Measurements from ENCODE around the gene DIDO1.
"Not testable (repeated sequence)": the region's sequence is repeated elsewhere in the genome, so short reads cannot be mapped to it uniquely, and the experiment has no call there.

The DIDO1 gene

DNA sequence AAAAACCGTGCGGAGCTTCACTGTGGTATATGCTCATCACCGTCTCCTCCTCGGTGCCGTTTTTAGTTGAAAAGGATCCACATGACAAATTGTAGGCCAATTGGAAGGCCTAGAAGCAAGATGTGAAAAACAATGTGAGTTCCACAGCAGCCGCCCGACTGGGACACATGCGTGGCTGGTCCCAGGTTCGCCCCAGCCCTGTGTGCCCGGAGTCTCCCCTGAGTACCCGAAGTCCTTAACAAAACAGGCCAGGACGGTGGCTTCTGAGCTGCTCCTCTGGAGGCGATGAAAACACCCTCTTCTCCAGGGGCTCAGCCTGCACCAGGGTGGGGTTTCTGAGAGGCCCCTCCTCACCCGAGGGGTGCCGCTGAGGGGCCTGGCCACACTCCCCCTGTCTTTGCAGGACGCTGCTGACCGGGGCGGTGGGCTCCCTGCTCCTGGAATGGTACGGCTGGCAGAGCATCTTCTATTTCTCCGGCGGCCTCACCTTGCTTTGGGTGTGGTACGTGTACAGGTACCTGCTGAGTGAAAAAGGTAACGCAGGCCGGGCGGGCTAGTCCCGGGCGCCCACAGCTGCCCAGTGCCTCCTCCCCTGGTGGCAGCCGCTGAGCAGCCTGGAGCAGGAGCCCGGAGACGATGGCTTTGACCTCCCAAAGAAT is 36.0 kb upstream of the DIDO1 start:
- FAIRE-seq = no peak

DNA sequence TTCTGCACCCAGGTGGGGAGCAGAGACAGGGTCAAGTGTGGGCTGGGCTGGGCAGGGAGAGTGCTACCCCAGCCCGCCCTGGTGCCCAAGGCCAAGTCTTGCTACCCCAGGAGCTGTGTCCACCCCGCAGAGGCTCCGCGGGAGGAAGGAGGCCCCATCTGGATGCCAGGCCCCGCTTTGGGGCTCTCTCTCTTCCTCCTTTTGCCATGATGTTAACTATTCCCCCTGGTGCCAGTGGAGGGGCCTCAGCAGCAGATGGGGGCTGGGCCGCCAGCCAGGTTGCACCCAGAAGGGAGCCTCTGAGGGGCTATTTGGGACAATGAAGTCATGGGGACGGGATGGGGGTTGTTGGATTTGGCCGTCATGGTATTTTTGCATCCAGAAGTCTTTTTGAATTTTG is 35.5 kb upstream of the DIDO1 start:
- no peak for FAIRE-seq

GRCh38 chr20:62961310-62961783 is 35.0 kb upstream of the DIDO1 start:
- no peak for FAIRE-seq

DNA sequence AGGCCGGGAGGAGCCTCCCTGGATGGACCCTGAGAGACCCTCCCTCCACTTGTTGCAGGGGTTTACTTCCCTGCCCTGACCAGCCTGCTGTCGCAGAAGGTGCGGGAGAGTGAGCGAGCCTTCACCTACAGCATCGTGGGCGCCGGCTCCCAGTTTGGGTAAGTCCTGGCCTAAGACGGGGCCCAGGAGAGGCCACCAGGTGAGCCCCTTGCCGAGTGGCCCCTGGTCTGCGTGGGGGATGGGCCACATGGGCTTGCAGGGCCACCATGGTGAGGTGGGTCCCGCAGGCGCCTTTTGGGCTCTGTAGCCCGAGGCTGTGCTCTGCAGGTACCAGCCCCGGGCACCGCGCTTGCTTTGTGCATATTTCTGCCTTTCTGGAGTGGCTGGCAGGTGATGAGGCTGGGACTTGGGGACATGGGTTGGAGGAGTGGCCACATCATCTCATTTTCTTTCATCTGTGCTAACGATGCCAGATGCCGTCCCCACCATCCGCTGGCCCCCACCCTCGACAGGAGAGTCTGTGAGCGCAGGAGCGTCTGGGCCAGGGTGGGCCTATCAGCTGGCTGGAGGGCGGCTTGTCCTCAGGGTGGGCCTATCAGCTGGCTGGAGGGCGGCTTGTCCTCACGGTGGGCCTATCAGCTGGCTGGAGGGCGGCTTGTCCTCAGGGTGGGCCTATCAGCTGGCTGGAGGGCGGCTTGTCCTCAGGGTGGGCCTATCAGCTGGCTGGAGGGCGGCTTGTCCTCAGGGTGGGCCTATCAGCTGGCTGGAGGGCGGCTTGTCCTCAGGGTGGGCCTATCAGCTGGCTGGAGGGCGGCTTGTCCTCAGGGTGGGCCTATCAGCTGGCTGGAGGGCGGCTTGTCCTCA is 34.4 kb upstream of the DIDO1 start:
- FAIRE-seq = not testable (repeated sequence)

- FAIRE-seq = no peak
Measured at GRCh38 chr20:62959998-62960436, 33.7 kb upstream of the DIDO1 start.

DNA sequence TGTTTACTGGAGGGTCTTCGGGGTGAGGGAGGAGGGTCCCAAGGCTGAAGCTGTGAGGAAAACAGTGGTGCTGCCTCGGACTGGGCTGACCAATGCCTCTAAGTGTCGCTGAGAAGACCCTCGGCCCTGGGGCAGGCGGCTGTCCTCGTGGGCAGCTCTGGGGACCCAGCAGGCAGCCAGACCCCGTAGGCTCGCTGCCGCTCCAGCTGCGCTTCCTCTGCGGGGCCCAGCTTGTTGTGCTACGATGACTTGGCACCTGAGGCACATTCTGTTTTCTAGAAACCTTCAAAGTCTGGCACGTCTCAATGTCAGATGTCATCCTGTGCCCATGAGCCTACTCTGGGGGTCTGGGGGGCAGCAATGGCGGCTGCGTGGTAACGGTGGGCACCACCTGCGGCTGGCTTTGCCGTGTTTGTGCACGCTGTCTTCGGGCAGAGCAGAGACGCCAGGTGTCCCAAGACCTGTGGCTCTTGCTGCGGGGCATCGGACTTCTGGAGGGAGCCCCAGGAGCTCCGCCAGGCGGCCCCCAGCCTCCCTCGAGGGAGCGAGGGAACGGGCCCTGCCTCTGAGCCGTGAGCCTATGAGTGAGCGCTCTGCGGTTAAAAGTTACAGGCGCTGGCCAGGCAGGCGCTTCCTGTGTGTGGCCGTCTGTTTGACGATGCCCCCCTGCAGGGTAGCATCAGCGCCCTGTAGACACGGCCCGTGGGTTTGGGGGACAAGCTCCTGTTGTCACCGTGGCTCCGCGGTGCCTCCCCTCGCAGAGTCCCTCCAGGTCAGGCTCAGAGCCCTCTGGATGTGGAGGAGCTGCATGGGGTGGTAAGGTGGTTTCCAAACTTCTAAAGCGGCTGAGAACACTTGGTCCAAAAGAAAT is 33.0 kb upstream of the DIDO1 start:
- no peak for FAIRE-seq

DNA sequence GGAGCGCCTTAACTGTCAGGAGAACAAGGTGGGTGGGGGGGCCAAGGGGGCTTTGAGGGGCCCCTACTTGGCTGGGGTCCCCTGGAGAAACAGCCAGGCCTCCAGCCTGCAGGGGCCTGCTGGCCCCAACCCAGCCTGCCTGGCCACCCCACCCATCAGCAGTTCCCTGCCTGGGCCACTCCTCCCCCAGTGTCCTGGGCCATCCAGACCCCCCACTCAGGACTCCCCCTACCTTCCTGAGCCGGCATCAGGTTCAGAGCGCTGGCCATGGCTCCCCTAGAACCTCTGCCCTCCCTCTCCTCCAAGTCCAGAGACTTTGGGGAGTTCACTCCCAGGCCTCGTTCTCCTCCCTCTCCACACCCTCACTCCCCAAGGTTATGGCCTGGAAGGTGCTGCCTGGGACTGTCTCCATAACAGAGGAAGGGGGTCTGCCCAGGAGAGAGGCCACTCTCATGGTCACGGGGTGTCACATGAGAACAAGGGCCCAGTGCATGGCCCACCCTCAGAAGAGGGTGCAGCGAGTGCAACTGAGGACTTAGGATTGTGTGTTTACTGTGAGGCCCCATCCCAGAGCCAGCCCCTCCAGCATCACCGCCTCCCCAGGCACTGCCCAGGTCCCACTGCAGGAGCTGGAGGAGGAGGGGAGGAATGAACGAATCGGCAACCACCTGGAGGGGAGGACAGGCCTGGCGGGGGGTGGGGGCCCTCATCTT is 32.2 kb upstream of the DIDO1 start:
- FAIRE-seq = no peak

DNA sequence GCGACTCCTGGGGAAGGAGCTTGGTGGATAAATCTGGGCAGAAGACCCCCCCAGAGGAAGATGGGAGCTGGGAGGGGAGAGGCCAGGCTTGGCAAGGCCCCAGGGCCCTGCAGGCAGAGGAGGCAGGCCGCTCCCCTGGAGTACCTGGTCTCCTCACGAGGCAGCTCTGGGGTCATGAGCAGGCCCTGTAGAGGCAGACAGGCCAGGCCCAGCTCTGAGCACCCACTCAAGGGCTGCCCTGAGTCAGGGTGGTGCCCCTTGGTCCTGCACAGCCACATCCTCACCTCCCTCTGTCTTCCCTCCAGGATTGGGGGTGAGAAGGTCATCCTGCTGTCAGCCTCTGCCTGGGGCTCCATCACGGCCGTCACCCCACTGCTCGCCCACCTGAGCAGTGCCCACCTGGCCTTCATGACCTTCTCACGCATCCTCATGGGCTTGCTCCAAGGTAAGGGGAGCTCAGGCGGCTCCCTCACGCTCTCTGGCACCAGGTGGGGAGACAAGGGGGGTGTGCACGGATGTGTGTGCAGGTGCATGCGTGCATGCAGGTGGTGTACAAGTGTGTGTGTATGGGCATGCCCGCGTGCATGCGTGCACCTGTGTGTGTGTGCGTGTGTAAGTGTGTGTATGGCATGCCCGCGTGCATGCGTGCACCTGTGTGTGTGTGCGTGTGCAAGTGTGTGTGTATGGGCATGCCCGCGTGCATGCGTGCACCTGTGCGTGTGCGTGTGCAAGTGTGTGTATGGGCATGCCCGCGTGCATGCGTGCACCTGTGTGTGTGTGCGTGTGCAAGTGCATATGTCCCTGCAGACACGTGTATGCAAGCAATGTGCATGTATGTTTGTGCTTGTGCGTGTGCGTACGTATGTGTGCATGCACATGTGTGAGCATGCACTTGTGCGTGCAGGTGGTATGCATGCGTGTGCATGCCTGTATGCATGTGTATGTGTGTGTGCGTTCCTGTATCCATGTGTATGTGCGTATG is 31.1 kb upstream of the DIDO1 start:
- FAIRE-seq = no peak

- FAIRE-seq = no peak
Measured at GRCh38 chr20:62956387-62957135, 30.3 kb upstream of the DIDO1 start.

DNA sequence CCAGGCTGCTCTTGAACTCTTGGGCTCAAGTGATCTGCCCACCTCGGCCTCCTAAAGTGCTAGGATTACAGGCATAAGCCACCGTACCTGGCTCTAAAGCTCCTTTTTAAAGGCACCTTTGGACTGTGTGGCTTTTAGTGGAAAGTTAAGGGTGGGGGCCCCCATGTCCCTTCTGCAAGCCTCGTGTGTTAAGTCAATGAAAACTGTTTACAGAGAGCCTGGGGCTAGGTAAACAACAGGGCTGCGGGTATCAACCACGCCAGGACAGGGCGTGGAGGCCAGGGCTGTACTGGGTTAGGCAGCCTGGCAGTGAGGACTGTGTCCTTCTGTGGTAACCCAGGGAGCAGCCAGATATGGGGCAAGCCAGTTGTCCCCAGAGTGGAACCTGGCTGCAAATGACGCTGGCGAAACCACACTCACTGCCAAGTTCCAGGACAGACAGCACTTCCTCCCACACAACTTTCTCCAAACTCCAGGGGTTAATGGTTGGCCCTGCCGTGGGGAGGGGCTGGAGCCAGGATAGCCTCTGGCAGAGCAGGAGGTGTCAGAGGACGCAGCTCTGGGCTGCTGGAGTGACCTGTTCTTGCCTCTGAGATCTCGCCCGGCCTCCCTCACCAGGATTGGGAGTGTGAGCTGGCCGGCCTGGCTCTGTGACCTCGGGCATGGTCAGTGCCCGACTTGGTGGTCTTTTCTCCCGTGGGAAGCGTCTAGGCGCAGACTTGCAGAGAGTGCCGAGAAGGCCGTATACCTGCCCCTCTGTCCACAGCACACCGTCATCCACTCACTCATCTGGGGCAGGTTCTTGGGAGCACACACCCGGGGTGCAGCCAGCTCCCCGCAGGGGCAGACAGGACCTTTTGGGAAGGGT is 29.4 kb upstream of the DIDO1 start:
- FAIRE-seq = no peak

DNA sequence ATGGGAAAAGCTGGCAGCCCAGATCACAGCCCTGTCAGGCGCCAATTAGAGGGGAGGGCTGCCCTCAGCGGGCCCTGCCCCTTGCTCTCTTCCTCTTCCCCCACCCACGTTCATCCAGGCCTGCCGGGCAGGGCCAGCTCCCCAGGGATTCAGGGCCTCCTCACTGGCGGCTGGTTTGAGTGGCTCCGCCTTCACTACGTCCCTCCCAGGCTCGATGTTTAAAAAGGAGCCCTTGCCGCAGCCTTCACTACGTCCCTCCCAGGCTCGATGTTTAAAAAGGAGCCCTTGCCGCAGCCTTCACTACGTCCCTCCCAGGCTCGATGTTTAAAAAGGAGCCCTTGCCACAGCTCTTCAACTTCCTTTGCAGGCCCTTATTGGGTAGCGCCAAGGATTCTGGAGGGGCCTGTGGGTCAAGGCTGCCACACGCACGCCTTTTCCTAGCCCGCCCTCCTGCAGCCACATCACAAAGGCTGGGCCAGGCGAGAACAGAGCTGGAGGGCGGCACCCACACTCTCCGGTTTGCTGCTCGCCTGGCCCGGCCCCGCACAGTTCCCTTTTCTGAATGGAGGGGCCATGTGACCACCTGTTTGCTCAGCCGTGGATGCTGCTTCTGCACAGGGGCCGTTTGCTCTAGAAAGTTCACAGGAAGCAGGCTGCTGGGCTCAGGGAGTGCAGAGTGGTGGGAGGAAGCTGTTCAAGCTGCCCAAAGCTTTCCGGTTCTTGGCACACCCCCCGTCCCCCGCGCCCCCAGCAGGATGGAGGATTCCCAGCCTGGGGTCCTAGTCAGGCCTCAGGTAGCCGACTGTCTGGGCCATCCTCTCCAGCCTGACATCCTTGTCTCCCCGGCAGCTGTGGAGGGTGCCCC is 27.8 kb upstream of the DIDO1 start:
- FAIRE-seq = no peak

DNA sequence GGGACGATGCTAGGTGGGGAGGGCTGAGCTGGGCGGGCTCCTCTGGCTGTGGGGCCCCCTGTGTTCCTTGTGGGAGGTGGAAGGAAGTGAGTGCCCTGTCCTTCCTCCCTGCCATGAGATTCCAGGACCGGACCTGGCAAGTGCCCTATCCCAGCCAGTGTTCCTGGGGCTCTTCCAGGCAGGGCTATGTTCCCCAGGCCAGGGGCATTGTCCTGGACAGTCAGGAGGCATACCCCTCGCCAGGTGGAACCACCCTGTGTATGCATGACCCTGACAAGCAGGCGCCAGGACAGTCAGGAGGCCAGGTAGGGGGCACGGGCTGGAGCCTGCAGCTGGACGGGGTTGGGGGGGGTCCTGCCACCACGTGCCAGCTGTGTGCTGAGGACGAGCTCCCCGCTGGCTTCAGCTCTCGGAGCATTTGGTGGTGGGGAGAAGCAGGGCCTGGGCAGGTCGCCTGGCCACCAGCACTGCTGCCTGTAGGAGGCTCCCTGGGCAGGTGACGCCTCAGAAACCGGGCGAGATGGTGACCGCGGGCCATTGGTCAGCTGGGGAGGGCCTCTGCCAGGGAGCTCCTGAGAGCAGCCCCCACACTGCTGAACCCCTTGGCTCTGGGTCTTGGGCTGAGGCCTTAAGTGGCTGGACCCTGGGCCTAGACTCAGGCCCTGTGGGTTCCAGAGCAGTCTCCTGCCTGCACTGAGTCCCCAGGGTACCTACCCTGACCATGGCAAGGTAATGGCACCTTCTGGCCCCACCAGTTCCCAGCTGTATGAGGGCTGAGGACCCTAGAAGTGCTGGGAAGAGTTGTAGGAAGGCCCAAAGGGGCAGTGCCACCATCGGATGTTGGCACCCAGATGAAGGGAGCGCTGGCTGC is 26.9 kb upstream of the DIDO1 start:
- FAIRE-seq = no peak

DNA sequence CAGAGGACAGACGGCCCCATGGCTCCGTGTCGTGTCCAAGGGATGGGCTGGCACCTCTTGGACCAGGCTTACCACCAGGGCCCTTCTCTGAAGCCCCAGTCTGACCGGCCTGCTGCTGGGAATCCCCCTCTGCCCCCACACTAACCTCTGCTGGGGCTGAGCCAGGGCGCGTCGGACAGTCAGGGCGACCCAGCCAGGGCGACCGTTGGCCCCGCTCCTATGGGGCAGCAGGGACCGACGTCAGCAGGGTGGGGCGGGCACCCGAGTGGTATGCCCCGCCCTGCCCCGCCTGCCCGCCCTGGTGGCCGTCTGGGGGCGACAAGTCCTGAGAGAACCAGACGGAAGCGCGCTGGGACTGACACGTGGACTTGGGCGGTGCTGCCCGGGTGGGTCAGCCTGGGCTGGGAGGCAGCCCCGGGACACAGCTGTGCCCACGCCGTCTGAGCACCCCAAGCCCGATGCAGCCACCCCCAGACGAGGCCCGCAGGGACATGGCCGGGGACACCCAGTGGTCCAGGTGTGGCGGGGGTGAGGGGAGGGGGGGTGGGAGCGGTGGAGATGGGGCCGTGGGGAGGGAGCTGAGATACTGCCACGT is 26.2 kb upstream of the DIDO1 start, which contains the start of gene SLC17A9:
TSS of gene SLC17A9 (plus strand) at position 337 of the 595 bp plus-strand sequence. CDS start at position 459, 122 bp downstream.
- no peak for FAIRE-seq

DNA sequence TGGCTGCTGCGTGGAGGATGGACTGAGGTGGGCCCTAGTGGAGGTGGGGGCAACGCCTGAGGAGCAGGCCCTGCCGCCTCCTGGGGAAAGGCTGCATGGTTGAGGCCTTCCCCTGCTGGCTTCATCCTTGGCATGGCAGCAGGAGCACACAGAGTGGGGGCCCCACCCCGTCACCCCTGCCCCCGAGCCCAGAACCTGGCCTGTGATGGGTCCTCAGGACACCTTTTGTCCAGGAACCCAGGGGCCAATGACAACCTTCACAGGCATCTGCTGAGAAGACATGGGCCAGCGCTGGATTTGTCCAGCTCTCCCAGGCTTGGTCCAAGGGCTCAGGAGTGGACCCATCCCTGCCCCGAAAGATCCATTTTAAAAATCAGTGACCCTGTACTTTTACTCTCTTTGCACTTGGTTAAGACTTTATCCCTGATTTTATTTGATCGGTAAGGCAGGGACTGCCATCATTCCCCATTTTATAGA is 25.6 kb upstream of the DIDO1 start:
- FAIRE-seq = no peak

- no peak for FAIRE-seq
Measured at GRCh38 chr20:62951143-62951895, 25.0 kb upstream of the DIDO1 start.

DNA sequence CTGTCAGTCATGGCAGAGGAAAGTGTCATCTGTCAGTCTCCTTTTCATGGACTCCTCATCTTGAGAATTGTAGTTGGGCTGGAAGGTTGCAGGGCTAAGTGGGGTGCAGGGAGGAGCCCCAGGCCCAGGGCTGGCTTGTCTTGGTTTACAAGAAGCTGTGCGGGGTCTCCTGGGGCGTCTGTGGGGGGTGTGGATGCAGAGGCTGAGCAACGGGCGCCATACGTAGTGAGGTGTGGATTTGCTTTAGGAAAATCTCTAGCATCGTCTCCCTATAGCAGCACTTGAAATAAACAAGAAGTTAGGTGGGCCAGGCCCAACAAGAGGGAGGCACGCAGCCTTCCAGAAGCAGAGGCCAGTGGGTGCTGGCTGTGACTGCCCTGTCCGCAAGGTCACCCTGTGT is 24.4 kb upstream of the DIDO1 start:
- no peak for FAIRE-seq
